Kidney capillary endothelial cell (primary cell): ENCODE measurements around the gene MATN1.

Experiments
- DNase-seq: peaks from one replicate; pipeline ENCODE4 v3.0.0-alpha.2; 2018; ENCODE audit warnings: low spot score

The MATN1 gene

DNA sequence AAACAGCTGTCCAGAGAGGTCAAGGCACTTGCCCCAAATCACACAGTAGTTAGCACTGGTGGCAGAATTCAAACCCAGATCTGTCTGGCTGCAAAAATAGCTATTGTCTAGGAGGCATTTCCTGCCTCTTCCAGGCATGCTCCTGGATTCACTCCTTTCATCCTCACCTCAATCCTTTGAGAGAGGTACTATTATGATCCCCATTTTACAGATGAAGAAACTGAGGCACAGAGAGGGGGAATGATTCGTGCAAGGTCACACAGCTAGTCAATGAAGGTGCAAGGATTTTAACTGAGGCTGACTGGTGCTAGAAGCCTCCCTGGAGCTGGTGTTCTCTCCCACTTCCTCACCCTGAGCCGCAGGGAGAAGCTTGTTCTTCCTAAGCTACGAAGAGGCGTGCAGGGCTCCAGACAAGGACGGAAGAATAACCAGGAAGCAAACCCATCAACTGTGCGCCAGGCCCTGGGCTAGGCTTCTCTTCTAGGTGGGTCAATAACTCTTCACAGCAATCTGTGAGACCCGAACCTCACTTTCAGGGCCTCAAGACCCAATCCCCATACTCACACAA, 34.8 kb upstream of the MATN1 start:
- no peak for DNase-seq

DNA sequence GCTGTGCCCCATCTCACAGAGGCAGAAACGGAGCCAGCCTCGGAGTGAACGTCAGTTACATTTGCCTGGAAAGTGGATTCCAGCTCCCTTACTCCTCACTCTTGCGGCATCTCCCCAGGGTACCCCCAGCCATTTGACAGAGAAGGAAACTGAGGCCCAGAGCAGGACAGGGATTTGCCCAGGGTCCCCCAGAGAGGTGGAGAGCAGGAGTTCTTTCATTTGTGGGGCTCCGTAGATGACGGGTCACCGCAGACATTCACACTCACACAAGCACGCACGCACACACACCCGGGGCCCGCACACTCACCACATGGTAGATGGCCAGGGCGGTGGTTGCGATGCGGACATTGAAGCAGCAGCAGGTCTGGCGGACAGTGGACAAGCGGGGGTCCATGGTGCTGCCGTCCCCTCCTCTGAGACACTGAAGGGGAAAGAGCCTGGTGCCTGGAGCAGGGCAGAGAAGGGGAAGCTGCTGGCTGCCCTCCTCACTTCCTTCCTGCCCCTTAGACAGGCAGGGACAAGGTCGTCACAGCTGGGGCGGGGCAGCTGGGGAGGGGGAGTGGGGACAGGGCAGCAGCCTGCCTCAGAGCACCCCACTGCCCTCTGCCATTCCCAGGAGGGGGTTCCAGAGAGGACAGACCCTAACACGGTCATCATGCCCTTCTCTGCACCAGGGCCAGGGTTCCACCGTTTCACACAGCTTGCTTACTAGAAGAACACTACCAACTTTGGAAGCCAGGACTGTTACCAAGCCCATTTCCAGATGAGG, 34.2 kb upstream of the MATN1 start, which contains the start of gene LAPTM5:
Gene LAPTM5 (minus strand): TSS at position 423 of the 769 bp plus-strand sequence. CDS start 29 bp downstream, at position 394.
- peak; percentile 38 for DNase-seq

DNA sequence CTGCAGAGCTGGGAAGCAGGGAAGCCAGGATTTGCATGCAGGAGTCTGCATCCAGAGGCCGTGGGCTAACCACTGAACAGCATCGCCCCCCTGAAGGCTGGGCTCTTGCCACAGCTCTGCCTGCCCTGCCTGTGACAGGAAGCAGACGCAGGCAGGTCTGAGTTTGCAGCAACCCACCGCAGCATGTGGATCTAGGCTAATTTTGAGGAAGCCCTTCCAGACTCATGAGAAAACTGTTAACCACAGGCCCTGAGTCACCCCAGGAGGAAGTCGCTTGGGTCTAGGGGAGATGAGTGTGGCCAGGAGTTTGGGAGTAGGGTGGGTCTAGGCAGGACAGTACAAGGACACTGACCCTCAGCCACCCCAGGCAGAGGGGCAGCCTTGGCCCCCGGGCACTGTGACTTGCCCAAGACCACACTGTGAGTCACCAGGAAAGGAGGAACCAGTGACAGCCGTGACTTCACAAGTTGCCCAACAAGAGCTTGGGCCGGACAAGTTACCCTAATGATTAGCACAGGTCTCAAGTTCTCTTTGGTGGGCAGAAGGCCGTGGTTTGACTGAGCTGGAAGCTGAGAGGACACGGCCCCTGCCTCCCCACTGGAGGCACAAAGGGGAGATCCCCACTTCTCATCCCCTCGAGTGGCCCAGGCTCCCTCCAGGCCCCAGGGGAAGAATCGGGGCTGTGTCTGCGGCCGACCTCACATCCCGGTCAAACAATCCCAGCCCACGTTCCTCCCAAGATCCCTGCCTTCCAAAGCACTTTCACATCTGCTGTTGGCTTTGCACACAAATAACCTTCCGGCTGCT, 33.4 kb upstream of the MATN1 start:
- peak; percentile 89 for DNase-seq

DNA sequence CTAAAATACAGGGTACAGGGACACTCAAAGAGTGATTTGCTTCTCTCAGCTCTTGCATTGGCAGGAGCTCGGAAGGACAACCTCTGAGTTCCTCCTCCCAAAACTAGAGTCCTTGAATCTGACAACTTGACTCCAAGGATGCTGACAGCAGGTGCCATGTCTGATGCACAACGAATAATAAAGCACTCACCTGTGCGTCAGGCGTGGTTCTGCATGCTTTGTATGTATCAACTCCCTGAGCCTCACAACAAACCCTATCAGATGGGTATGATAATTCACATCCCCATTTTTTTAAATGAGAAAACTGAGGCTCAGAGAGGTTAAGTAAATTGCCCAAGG, 32.8 kb upstream of the MATN1 start:
- DNase-seq, result no peak

DNA sequence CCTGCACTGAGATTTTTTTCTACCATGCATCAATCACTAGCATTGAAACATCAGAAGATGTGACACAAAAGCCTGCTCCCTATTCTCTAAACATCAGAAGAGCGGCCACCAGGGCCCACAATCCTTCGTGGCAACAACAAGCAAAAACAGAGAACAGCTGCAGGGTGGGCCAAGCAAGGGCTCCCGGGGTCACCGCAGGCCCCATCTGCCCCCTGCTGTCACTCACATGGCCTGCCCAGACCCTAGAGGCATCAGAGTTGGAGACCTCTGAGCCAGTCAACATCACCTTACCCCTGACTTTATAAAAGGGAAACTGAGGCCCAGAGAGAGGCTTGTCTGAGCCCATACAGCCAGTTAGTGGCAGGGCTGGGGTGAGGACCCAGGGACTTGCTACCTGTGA, 32.4 kb upstream of the MATN1 start:
- DNase-seq, result no peak

DNA sequence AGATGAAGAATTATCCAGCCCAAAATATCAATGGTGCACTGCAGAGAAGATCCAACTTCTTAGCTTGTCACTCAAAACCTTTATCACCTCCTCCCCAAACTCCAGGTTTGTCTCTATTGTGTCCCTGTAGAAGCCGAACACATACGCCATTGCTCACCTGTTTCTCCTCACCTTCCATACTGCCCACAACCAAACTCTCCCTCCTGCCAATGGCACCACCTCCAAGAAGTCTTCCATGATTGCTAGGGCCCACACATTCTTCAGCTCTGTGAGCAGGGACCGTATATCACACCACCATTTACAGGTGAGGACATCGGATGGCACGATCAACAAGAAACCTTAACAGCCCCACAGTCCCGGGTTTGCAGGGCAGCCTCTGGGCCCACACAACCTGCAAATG, 31.9 kb upstream of the MATN1 start:
- DNase-seq, result no peak

DNA sequence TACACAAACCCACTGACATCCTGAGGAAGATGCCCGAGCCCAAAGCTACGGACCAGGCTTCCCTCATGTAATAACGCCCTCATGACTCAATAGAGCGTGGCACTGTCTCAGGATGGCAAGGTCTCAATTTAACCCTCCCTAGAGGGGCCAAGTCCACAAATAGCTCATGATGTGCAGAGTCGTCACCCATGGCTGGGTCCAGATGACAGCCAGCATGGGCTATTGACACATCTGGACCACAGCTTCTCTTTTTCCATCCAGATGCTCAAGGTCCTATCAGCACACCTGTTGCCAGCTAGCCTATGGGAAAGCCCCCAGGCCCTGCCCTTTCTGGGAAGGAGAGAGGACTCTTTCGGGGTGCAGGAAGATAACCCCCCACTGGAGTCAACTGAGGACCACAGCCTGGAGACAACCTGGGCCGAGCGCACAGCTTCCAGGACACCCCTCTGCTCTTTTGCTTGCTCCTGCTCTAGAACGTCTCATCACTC, 31.3 kb upstream of the MATN1 start:
- no peak for DNase-seq

DNA sequence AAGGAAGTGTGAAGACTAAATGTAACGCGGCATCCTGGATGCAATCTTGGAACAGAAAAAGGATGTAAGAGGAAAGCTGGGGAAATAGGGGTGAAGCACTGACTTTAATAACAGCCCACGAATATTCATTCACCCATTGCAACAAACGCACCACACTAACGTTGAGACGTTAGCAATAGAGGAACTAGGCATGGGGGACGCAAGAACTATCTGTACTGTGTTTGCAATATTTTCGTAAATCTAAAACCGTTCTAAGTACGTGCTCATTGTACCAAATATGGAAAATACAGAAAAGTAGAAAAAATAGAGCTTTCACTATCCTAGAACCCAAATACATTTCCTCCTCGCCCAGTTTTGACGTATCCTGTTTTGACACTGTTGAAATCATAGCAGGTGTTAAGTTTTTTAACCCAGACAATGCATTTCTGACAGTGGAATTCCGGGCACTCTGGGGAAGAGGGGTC, 30.3 kb upstream of the MATN1 start:
- DNase-seq, result no peak

DNA sequence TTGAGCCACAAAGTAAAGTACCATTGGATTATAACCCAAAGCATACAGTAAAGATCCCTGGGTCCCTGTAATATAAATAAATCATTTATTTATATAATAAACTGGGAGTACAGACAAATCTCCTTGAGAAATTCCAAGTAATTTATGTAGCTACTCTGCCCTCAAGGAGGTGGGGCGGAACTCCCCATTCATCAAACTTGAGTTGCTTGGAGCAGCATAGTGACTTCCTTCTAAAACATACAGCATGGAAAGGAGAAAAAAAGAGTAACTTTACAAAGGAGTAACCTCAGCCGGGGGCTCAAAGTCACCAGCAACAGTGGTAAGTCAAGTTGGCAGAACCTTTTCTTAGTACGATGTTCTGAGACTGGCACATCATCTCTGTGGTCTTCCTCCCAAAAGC, 29.7 kb upstream of the MATN1 start:
- DNase-seq, result no peak

DNA sequence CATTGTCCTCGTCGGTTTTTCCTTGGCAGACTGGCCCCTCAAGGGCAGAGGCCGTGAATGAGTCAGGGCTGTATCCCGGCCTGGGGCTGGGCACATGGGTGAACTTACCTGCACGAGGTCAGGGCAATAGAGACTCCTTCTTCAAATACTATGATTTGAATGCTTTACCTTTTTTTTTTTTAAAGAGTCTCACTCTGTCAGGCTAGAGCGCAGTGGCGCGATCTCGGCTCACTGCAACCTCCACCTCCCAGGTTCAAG, 29.2 kb upstream of the MATN1 start:
- no peak for DNase-seq

DNA sequence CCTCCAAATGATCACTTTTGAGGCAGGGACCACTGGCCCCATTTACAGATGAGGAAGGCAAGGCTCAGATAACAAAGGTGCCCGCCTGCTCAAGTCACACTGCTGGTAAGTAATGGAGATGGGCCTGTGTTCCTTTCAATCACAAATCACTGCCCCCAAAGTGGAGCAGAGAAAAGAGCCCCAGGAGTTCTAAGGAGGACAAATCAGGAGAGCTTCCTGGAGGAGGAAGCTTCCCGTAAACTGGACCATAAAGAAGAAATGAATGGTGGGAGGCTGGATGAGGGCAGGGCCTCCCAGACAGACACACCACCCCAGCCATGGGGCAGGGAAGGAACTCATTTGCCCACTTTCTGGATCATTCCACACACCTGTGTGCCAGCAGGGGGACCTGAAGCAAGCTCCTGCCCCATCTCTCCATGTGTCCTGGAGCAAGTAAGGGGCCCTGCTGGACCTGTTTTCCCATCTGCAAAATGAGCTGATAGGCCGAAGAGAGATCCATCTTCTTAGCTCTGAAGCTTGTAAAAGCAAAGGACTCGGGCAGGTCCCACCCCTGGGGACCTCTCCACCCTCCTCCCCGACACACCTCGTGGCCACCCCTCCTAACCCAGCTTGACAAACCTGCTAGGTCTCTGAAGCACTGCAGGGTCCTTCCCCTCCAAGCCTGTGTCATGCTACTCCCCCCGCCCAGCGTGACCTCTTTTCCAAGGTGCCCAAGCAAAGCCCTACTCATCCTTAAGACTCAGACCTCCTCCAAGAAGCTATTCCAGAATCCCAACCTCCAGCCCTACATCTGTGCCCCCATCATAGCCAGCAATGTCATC, 28.7 kb upstream of the MATN1 start:
- DNase-seq, result no peak

DNA sequence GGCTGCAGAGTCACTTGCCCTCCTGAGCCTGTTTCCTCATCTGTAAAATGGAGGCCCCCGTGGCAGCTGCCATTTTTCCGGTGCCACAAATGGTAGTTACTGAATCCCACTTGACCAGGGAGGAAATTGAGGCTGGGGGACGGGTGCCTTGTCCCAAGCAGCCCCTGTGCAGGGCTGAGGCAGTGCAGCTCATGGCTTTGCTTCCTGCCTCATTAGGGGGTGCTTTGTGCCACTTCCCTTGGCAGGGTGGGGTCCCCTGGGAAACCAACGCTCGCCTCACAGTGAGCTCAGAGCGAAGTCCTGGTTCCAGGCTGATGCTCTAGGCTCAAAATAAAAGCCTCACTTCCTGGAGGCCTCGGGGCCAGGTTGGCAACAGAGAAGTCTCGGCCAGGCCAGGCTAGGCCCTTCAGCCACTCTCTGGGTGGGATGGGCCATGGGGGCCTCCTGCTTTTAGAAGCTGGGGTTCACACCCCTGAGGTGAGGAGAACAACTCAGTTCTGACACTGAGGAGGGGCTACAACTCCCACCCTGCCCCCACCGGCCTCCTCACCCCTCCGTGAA, 27.4 kb upstream of the MATN1 start:
- DNase-seq, result no peak

DNA sequence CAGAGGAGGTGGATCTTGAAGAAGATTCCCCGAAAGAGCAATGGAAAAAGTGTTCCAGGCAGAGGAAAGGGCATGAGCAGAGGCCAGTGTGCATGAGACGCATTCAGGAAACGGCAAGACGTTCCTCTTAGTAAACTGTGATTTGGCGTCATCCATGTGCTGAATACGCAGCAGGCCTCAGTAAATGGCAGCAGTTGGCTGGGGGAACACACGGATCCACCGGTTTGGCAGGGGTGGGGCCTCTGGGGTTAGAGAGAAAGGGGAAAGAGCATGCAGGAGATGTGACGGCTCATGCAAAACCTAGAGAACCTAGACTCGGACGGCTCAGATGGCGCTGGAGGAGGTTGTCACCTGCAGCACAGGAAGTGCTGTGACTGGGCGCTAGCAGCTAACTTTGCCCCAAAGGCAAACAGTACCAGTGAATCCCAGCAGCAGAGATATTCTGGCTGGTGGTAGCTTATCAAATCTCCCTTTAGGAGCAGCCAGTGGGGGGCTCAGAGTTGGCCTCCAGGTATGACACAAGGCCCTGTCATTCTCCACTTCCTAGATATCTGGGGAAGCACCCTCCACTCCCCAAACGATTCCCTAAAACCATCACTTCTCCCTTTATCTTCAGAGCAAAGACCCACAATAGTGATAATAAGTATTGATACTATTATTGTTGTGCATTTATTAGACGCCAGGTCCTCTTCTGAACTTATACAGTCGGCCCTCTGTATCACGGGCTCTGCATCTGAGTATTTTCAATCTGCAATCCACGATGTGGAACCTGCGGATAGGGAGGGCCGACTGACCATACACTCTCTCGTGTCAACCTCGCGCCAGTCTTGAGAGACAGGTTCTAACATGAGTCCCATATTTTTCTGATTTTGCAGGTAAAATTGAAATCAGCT, 26.6 kb upstream of the MATN1 start:
- no peak for DNase-seq

DNA sequence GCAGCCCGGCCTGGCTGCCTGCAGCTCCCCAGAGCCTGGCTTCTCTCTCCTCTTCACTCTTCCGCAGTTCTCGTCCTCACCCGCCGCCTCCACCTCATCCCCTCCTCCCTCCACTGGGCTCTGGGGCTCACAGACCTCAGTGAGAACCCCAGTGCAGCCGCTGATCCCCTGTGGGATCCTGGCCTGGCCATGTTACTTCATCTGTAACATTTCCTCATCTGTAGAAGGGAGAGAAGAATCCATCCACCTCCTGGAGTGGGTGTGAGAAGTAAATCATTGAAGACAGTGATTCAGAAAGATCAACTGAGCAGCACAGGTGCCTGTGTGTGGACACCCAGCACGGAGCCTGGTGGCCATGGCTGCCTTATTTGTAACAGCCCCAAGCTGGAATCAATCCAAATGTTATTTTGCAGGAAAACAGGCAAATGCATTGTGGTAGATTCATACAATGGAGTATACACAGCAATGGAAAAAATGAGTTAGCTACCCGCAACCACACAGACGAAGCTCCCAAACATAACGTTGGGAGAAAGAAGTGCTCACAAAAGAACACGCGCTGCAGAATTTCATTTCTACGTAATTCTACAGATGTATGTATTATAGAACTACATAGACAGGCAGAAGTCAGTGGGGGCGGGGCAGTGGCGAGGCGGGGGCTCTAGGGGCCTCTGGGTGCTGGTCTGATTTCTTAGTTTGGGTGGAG, 25.5 kb upstream of the MATN1 start:
- DNase-seq, result no peak

DNA sequence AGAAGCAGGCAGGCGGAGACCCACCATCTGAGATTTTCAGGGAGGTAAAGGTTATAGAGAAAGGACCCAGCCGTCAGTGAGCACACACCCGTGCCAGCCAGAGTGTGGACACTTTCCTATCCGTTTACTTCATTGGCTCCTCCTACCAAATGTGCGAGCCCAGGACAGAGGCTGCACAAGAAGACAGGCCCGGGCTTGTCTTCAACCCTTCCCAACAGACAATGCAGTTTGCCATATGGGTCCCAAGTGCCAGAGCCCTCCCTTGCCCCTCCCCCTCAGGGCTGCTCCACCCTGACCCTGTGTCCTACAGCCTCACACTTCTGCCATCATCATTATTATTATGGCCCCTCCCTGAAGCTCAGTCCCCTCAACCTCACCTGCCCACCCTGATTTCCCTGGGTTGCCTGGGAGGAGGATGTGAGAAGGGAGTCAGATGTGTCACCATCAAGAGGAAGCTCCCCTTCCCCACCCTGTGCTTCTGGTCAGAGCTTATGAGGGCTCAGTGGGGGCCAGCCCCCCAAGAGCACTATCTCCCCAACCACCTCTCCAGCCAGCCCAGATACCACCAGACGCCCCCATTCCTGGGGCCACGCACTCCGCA, 24.8 kb upstream of the MATN1 start:
- no peak for DNase-seq

DNA sequence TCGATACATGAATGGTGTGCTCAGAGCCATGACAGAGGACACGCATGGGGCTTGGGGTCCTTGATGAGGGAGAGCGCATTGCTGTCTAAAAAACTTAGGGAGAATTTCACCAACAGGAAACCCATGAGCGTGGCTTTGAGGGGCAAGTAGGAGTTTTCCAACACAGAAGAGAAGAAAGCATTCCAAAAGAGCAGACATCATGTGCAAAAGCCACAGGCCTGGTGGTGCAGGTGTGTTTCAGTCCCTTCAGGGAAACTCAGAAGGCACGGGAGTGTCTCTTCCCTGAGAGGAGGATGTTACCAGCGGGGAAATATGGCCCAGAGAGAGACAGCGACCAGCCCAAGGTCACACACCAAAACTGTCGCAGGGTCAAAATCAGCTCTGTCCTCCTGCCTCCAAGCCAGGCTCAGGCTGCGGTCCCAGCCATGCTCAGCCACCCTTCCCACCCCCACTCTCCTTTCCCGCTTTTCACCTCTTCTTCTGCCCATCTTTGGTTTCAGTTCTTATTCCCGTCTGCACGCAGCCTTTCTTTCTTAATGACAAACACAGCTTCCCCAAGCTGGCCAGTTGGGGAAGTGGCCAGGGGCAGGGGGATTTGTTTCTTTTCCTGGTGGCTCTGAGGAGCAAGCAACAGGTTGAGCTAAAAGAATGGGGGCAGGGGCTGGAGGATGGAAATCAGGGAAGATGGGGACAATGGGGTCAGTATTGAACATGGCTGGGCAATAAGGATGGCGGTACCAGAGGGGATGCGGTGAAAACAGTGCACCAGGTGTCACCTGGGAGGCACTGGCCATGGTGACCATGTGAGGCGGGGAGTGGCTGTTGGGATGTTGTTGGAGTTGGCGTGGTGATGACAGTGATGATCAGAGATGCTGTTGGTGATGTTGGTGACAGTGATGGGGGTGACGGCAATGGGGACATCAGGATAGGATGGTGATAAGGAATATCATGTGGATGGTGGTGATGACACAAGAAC, 23.9 kb upstream of the MATN1 start:
- DNase-seq, result no peak

DNA sequence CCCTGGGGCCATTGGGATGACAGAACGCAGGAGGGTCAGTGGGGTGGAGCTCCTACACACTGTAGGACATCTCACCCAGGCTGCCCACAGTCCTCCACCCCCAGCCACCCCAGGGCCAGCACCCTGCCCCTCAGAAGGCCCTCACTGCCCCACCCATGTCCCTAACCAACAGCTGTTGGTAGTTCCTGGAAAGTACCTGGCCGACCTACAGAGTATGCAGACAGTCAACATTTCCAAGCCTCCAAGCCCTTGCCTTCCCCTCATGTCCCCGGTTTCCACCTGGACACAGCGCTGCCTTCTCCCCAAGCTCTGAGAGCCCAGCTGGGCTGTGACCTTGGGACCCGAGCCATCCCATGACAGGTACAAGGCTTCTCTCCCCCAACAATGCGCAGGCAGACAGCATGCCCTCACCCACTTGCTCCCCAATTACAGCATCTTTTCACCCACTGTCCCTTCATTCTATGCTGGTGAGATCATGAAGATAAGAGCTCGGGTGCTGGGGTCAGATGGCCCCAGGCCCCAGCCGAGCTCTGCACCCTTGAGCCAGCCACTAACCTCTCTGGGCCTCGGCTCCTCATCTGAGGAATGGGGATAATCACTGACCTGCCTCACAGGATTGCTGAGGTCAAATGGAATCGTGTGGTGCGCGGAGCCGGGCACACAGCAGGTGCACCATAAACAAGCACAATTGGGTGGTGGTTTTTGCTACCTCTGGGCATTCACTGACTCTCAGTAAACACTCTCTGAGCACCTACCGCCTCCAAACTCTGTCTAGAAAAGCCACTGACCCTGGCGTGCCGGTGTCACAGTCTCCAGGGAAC, 23.0 kb upstream of the MATN1 start:
- DNase-seq, result no peak

DNA sequence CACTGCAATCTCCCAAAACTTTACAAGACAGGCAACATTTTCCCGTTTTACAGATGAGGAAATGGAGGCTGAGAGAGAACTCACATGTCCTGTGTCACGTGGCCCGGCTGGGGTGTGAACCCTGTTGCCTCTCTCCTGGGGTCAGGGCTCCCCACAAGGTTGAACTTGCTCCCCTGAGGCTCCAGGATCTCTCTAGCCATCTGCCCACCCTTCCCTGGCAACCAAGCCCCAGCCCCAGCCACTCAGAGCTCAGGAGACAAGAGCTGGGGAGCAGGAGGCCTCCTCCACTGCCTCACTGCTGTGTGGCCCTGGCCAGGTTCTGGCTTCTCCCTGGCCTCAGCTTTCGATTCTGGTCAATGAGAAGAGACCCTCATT, 22.4 kb upstream of the MATN1 start:
- DNase-seq, result no peak
